Measurements from ENCODE around the gene PHF10. TPM values are rescaled to one million over a fixed set of nuclear protein-coding genes. Genes with fewer than 3 reads are reported as not detected.

The PHF10 gene
- total RNA-seq, 2 donors from 2014 or later, result 38.4 to 62.3 TPM

- no peaks in the 10 kb centered on the region for H3K9me3 ChIP-seq
- no peak for TF ChIP-seq CTCF (IDR thresholded peaks at IDR 0.05)
- H3K27ac ChIP-seq, result no peak overlapping the region
- ATAC-seq (ENCODE audit: insufficient number of reproducible peaks, low FRiP score, low read depth) (no peak), DNase-seq (ENCODE audit: low spot score) (no peak)
- no peak overlapping the region for H3K4me3 ChIP-seq
- no peaks in the 10 kb centered on the region for H3K27me3 ChIP-seq (replicated peaks; ENCODE audit: insufficient read depth)
- no peaks in the 10 kb centered on the region for H3K4me1 ChIP-seq (ENCODE audit: control insufficient read depth in 1 of 2, low read depth in 2 of 2)
- no peaks in the 10 kb centered on the region for H3K36me3 ChIP-seq
Observed at GRCh38 chr6:169678342-169678741, 46.0 kb downstream of the PHF10 start.

- Histone ChIP-seq H3K4me1 (ENCODE audit: control insufficient read depth in 1 of 2, low read depth in 2 of 2) (no peaks in the 10 kb centered on the region), H3K27me3 (replicated peaks; ENCODE audit: insufficient read depth) (no peaks in the 10 kb centered on the region), H3K36me3 (no peaks in the 10 kb centered on the region), H3K4me3 (no peak overlapping the region), H3K27ac (no peak overlapping the region), H3K9me3 (no peaks in the 10 kb centered on the region)
- TF ChIP-seq CTCF (IDR thresholded peaks at IDR 0.05), result no peak
- DNase-seq (ENCODE audit: low spot score) (no peak), ATAC-seq (ENCODE audit: insufficient number of reproducible peaks, low FRiP score, low read depth) (no peak)
Observed at GRCh38 chr6:169677096-169677495, 47.2 kb downstream of the PHF10 start.

GRCh38 chr6:169675011-169675410 is 49.3 kb downstream of the PHF10 start:
- Histone ChIP-seq H3K27ac (no peak overlapping the region), H3K4me3 (no peak overlapping the region), H3K4me1 (ENCODE audit: control insufficient read depth in 1 of 2, low read depth in 2 of 2) (no peaks in the 10 kb centered on the region), H3K36me3 (peaks cover 4% of the 10 kb centered on the region), H3K9me3 (no peaks in the 10 kb centered on the region), H3K27me3 (replicated peaks; ENCODE audit: insufficient read depth) (no peaks in the 10 kb centered on the region)
- TF ChIP-seq CTCF (IDR thresholded peaks at IDR 0.05), result no peak
- DNase-seq (ENCODE audit: low spot score) (no peak), ATAC-seq (ENCODE audit: insufficient number of reproducible peaks, low FRiP score, low read depth) (no peak)

GRCh38 chr6:169671563-169671962 is 52.7 kb downstream of the PHF10 start:
- ATAC-seq (ENCODE audit: insufficient number of reproducible peaks, low FRiP score, low read depth) (no peak), DNase-seq (ENCODE audit: low spot score) (no peak)
- no peaks in the 10 kb centered on the region for H3K27me3 ChIP-seq (replicated peaks; ENCODE audit: insufficient read depth)
- TF ChIP-seq CTCF (IDR thresholded peaks at IDR 0.05), result no peak
- no peaks in the 10 kb centered on the region for H3K9me3 ChIP-seq
- H3K4me1 ChIP-seq (ENCODE audit: control insufficient read depth in 1 of 2, low read depth in 2 of 2), result no peaks in the 10 kb centered on the region
- H3K36me3 ChIP-seq, result peaks cover 4% of the 10 kb centered on the region
- H3K27ac ChIP-seq, result no peak overlapping the region
- H3K4me3 ChIP-seq, result no peak overlapping the region

- Histone ChIP-seq H3K9me3 (no peaks in the 10 kb centered on the region), H3K36me3 (peaks cover 4% of the 10 kb centered on the region), H3K27ac (no peak overlapping the region), H3K27me3 (replicated peaks; ENCODE audit: insufficient read depth) (no peaks in the 10 kb centered on the region), H3K4me1 (ENCODE audit: control insufficient read depth in 1 of 2, low read depth in 2 of 2) (no peaks in the 10 kb centered on the region), H3K4me3 (no peak overlapping the region)
- TF ChIP-seq CTCF (IDR thresholded peaks at IDR 0.05), result no peak
- ATAC-seq (ENCODE audit: insufficient number of reproducible peaks, low FRiP score, low read depth) (no peak), DNase-seq (ENCODE audit: low spot score) (no peak)
Observed at GRCh38 chr6:169669889-169670288, 54.4 kb downstream of the PHF10 start.
